Smooth muscle cell of the coronary artery (primary cell): Measurements from ENCODE around the gene MARK1. TPM values are rescaled to one million over a fixed set of nuclear protein-coding genes. Genes with fewer than 3 reads are reported as not detected.

Source experiments
- total RNA-seq: library from RNA; depleted of rRNA; stranded (reverse); fragments of >200 nt; gene quantifications from 2 replicates; pipeline ENCODE4 v1.2.3, GENCODE V29; 2014; ENCODE audit warnings: low replicate concordance

Gene MARK1
- 0.23 and 0.30 TPM in 2 replicates for total RNA-seq

DNA sequence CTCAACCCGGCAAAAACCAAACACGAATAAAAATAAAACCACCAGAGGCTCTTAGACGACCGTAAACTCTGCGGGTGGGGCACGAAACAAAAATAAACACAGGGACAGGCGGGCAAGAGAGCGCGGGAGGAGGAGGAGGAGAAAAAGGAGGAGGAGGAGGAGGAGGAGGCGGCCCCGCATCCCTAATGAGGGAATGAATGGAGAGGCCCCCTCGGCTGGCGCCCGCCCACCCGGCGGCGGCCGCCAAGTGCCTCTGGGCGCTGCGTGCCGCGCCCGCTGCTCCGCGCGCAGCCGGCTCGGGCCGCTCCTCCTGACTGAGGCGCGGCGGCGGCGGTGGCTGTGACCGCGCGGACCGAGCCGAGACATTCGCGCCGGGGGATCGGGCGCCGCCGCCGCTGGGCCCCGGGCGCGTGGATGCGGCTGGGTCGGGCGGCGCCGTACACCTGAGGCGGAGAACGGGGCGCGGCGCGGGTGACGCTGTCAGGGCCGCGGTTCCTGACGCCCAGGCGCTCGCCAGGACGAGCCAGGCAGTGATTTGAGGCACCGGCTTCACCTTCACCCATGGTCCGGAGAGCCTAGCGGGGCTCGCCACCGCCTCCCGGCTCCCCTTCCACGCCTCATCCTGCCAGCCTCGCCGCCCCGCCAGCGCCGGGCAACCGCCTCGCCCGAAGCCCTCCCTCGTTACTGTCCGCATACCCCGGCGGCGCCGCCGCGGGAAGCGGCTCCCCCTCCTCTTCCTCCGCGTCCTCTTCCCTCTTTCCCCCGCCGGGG lies at the start of gene MARK1:
MARK1 (plus strand) TSS at position 229 of the 771 bp plus-strand sequence. CDS start 687 bp downstream, outside the sequence.

DNA sequence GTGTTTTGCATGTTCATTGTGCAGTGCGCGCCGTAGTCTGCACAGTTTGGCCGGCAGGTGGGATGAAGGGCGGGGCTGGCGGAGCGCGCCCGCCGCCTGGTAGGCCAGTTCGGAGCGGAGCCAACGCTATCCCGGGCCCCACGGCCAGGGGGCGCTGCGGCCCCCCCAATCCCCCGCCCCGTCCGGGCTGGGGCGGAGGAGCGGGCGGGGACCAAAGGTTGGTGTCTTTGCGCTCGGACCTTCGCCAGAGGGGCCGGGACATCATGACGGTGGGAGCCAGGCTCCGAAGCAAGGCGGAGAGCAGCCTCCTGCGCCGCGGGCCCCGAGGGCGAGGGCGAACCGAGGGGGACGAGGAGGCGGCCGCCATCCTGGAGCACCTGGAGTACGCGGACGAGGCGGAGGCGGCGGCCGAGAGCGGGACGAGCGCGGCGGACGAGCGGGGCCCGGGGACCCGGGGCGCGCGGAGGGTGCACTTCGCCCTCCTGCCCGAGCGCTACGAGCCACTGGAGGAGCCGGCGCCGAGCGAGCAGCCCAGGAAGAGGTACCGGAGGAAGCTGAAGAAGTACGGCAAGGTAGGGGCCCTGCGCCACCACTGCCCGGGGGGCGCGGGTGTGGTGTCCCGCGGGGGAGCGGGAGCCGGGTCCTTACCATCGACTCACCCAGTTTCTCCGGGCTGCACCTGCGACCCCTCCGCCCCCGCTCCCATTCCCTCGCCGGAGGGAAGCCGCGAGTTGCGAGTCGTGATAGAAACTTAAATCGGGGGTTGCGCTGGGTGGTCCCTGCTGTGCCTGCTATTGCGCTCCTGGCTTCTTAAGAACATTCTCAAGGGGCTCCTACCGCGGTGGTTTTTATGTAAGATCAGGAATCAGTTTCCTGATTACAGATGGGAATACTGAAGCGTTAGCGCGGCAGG lies 162.5 kb downstream of the MARK1 start, which contains the start of gene C1orf115:
C1orf115 (plus strand) TSS at position 224 of the 913 bp plus-strand sequence; CDS start at position 264, 40 bp downstream.

Other genes with a start within 250 kb of the MARK1 start
- 0.82 and 1.2 TPM in 2 replicates for gene C1orf115, start 162.2 kb downstream of the MARK1 start, total RNA-seq
- 3.7 and 4.8 TPM in 2 replicates for gene MTARC2, start 220.2 kb downstream of the MARK1 start, total RNA-seq